H1 (cell line): Measurements from ENCODE around the gene PARM1. TPM values are rescaled to one million over a fixed set of nuclear protein-coding genes. Genes with fewer than 3 reads are reported as not detected.

Experiments
- CTCF ChIA-PET: fragments of 300-600 bp; sonication (Branson Sonifier 250); formaldehyde crosslinking; loops from one replicate; lab custom pipeline; 2021; ENCODE audit not compliant: partially characterized antibody; lab: Charles Lee
- POLR2A ChIA-PET: fragments of 300-600 bp; sonication (Branson Sonifier 250); formaldehyde crosslinking; loops from one replicate; lab custom pipeline; 2021; ENCODE audit warnings: inconsistent platforms; ENCODE audit not compliant: partially characterized antibody; lab: Charles Lee
- DNase-seq, 2 experiments: peaks; one replicate each; pipeline versions ENCODE4 v3.0.0 to v3.0.0-alpha.2; 2010 to 2022; ENCODE audit warnings: low spot score in 2 of 2, low read depth in 1 of 2, mixed read lengths in 1 of 2
- FAIRE-seq: peaks from 2 replicates; lab custom pipeline; 2011; peaks lifted over from hg19 to GRCh38; lab: Jason Lieb, UNC
- H2AFZ ChIP-seq: 2 replicates; pipeline ENCODE4 v1.8.1; 2012; ENCODE audit warnings: low read length, inconsistent platforms
- H2AK5ac ChIP-seq: 2 replicates; pipeline ENCODE4 v1.6.1; 2013; ENCODE audit warnings: low read depth, low read length
- H2BK120ac ChIP-seq: replicated peaks from 2 replicates; pipeline ENCODE3; 2013; ENCODE audit warnings: low read depth, low read length, inconsistent platforms
- H2BK12ac ChIP-seq: 2 replicates; pipeline ENCODE4 v1.6.1; 2013; ENCODE audit warnings: low read depth, low read length
- H2BK15ac ChIP-seq: 2 replicates; pipeline ENCODE4 v1.6.1; 2013; ENCODE audit warnings: low read length
- H2BK20ac ChIP-seq: 2 replicates; pipeline ENCODE4 v1.6.1; 2013; ENCODE audit warnings: low read length
- H2BK5ac ChIP-seq: 2 replicates; pipeline ENCODE4 v1.6.1; 2013; ENCODE audit warnings: low read depth, low read length
- H3K14ac ChIP-seq: 2 replicates; pipeline ENCODE4 v1.6.1; 2013; ENCODE audit warnings: inconsistent platforms; ENCODE audit not compliant: insufficient read length
- H3K18ac ChIP-seq: 2 replicates; pipeline ENCODE4 v1.6.1; 2013; ENCODE audit warnings: low read length; ENCODE audit errors: extremely low read depth
- H3K23ac ChIP-seq: 2 replicates; pipeline ENCODE4 v1.6.1; 2013; ENCODE audit warnings: inconsistent platforms; ENCODE audit not compliant: insufficient read length
- H3K23me2 ChIP-seq: 2 replicates; pipeline ENCODE4 v1.6.1; 2013; ENCODE audit warnings: low read depth, low read length
- H3K27ac ChIP-seq: 2 replicates; pipeline ENCODE4 v1.6.1; 2011; ENCODE audit warnings: low read depth, low read length, inconsistent platforms
- H3K27me3 ChIP-seq, 4 experiments: replicated peaks in 1 of 4; 1 replicate in 1 of 4; 2 replicates in 3 of 4; pipeline versions ENCODE4 v1.6.1 to v1.8.1; 2011 to 2013; ENCODE audit warnings: low read length in 3 of 4, mild to moderate bottlenecking in 3 of 4, inconsistent platforms in 2 of 4, mixed read lengths in 2 of 4, moderate library complexity in 1 of 4; ENCODE audit not compliant: control insufficient read depth in 3 of 4, insufficient read depth in 3 of 4; ENCODE audit errors: extremely low read depth in 1 of 4
- H3K36me3 ChIP-seq, 4 experiments: 2 replicates each; pipeline versions ENCODE4 v1.6.1 to v1.8.1; 2011 to 2013; ENCODE audit warnings: mild to moderate bottlenecking in 4 of 4, low read length in 3 of 4, moderate library complexity in 2 of 4, control low read depth in 1 of 4, inconsistent platforms in 1 of 4; ENCODE audit not compliant: insufficient read depth in 4 of 4, control insufficient read depth in 2 of 4
- H3K4ac ChIP-seq: replicated peaks from 2 replicates; pipeline ENCODE3; 2013; ENCODE audit warnings: low read length, low read depth, mixed read lengths, inconsistent platforms; ENCODE audit not compliant: insufficient read length
- H3K4me1 ChIP-seq, 4 experiments: replicated peaks in 1 of 4; 1 replicate in 1 of 4; 2 replicates in 3 of 4; pipeline versions ENCODE4 v1.6.1 to v1.8.1; 2011 to 2013; ENCODE audit warnings: low read length in 3 of 4, inconsistent platforms in 2 of 4, mixed read lengths in 1 of 4; ENCODE audit not compliant: insufficient read depth in 4 of 4, control insufficient read depth in 3 of 4
- H3K4me2 ChIP-seq, 2 experiments: 2 replicates each; pipeline versions ENCODE4 v1.6.1 to v1.8.1; 2011 to 2013; ENCODE audit warnings: low read depth in 2 of 2, low read length in 2 of 2, control low read depth in 1 of 2, inconsistent platforms in 1 of 2, mild to moderate bottlenecking in 1 of 2; ENCODE audit not compliant: insufficient read depth in 1 of 2
- H3K4me3 ChIP-seq, 4 experiments: fragments of 200-600, 300-600 bp in 1 of 4; sonication (generic), shearing (Covaris generic), sonication (Bioruptor Twin) in 1 of 4; 2 replicates each; pipeline versions ENCODE4 v1.5.1 to v1.8.1; 2011 to 2016; ENCODE audit warnings: low read length in 4 of 4, low read depth in 3 of 4, control low read depth in 2 of 4, inconsistent platforms in 2 of 4, mild to moderate bottlenecking in 2 of 4, mixed read lengths in 1 of 4, moderate library complexity in 1 of 4; ENCODE audit not compliant: insufficient read depth in 2 of 4; ENCODE audit errors: extremely low read depth in 1 of 4
- H3K56ac ChIP-seq: replicated peaks from 2 replicates; pipeline ENCODE3; 2013; ENCODE audit warnings: low read depth, mild to moderate bottlenecking, mixed read lengths, low read length, inconsistent platforms; ENCODE audit not compliant: insufficient read length
- H3K79me1 ChIP-seq: 2 replicates; pipeline ENCODE4 v1.6.1; 2013; ENCODE audit warnings: low read depth, low read length, control low read depth
- H3K79me2 ChIP-seq, 2 experiments: 2 replicates each; pipeline versions ENCODE4 v1.6.1 to v1.8.1; 2012 to 2013; ENCODE audit warnings: low read length in 2 of 2, mild to moderate bottlenecking in 2 of 2, inconsistent platforms in 1 of 2; ENCODE audit not compliant: insufficient read depth in 2 of 2, control insufficient read depth in 1 of 2
- H3K9ac ChIP-seq, 4 experiments: replicated peaks in 1 of 4; 1 replicate in 1 of 4; 2 replicates in 3 of 4; pipeline versions ENCODE4 v1.6.1 to v1.8.1; 2011 to 2013; ENCODE audit warnings: low read depth in 3 of 4, low read length in 3 of 4, control low read depth in 2 of 4, mild to moderate bottlenecking in 2 of 4, moderate library complexity in 2 of 4, inconsistent platforms in 1 of 4; ENCODE audit errors: extremely low read depth in 1 of 4
- H3K9me3 ChIP-seq, 2 experiments: 2 replicates each; pipeline versions ENCODE4 v1.6.1 to v1.8.1; 2012 to 2013; ENCODE audit warnings: mild to moderate bottlenecking in 2 of 2, moderate library complexity in 2 of 2, control low read depth in 1 of 2, inconsistent platforms in 1 of 2, low read depth in 1 of 2, low read length in 1 of 2, mixed read lengths in 1 of 2; ENCODE audit not compliant: insufficient read depth in 2 of 2
- H4K20me1 ChIP-seq, 2 experiments: replicated peaks in 1 of 2; 2 replicates each; pipeline versions ENCODE3 to v1.8.1; 2011 to 2013; ENCODE audit warnings: inconsistent platforms in 2 of 2, low read length in 2 of 2, mild to moderate bottlenecking in 1 of 2; ENCODE audit not compliant: insufficient read depth in 2 of 2, control insufficient read depth in 1 of 2
- H4K5ac ChIP-seq: 2 replicates; pipeline ENCODE4 v1.6.1; 2013; ENCODE audit warnings: low read length, low read depth, mixed read lengths, inconsistent platforms; ENCODE audit not compliant: insufficient read length
- H4K8ac ChIP-seq: 2 replicates; pipeline ENCODE4 v1.8.0; 2013; ENCODE audit warnings: mild to moderate bottlenecking, moderate library complexity, low read length, inconsistent platforms; ENCODE audit not compliant: insufficient read depth; ENCODE audit errors: extremely low read depth
- H4K91ac ChIP-seq: replicated peaks from 2 replicates; pipeline ENCODE3; 2013; ENCODE audit warnings: low read length, mixed read lengths, inconsistent platforms; ENCODE audit not compliant: insufficient read length
- E2F6 ChIP-seq: IDR thresholded peaks from 2 replicates; pipeline ENCODE4 v1.6.1; 2012; ENCODE audit warnings: inconsistent platforms
- HDAC2 ChIP-seq, 2 experiments: fragments of 300-600 bp in 1 of 2; sonication (generic) in 1 of 2; IDR thresholded peaks; 2 replicates each; pipeline ENCODE4 v1.6.1; 2011 to 2012; ENCODE audit warnings: low read depth in 2 of 2, low read length in 2 of 2, mild to moderate bottlenecking in 2 of 2, moderate library complexity in 2 of 2, borderline replicate concordance in 1 of 2, inconsistent platforms in 1 of 2
- KDM5A ChIP-seq: fragments of 200-600 bp; IDR thresholded peaks from 2 replicates; pipeline ENCODE4 v1.7.1; 2012; ENCODE audit warnings: mild to moderate bottlenecking, low read length, inconsistent platforms, mixed read lengths
- NRF1 ChIP-seq: IDR thresholded peaks from 2 replicates; pipeline ENCODE4 v1.6.1; 2011; ENCODE audit warnings: mild to moderate bottlenecking, low read depth, low read length, improper control_type of control experiment
- POLR2AphosphoS5 ChIP-seq: IDR thresholded peaks from 2 replicates; pipeline ENCODE4 v1.6.1; 2011; ENCODE audit warnings: low read depth, low read length
- RNF2 ChIP-seq: fragments of 200-900, 300-1000 bp; sonication (generic); IDR thresholded peaks from 2 replicates; pipeline ENCODE4 v1.7.1; 2016; ENCODE audit warnings: borderline replicate concordance, low read depth, mild to moderate bottlenecking, antibody characterized with exemption, low read length; ENCODE audit not compliant: poor library complexity, severe bottlenecking; ENCODE audit errors: missing control alignments
- WGBS, 2 experiments: shearing (Covaris generic) in 1 of 2; methylation state at CpG; one replicate each; pipeline versions ENCODE4 v1.1.6 to v1.1.7; 2013 to 2015; ENCODE audit warnings: low lambda C conversion rate in 2 of 2, mixed read lengths in 2 of 2, inconsistent platforms in 1 of 2, low coverage in 1 of 2, missing lambda C conversion rate in 1 of 2; ENCODE audit not compliant: insufficient replicate concordance in 2 of 2, insufficient coverage in 1 of 2, insufficient read length in 1 of 2; ENCODE audit errors: extremely low coverage in 1 of 2, missing lambda C conversion rate in 1 of 2; 5-methylcytosine and 5-hydroxymethylcytosine counted together
- polyA plus RNA-seq, 7 experiments: library from polyadenylated mRNA; depleted of rRNA in 3 of 7; stranded (reverse) in 5 of 7; unstranded in 2 of 7; fragments of >200 nt in 5 of 7; fragments of 200-250 nt in 2 of 7; gene quantifications; 1 replicate in 5 of 7; 2 replicates in 1 of 7; 4 replicates in 1 of 7; pipeline versions ENCODE4 v1.2.1 to v1.2.3, GENCODE V29; 2011 to 2013; ENCODE audit warnings: missing spikeins in 2 of 7, mixed read lengths in 2 of 7
- total RNA-seq: library from RNA; stranded (reverse); fragmentation: NEBNext Ultra II Directional; extraction: Animal tissue kit (Norgen Biotek cat#: 25700); gene quantifications from 2 replicates; pipeline ENCODE4 v1.2.1, GENCODE V29; 2021
- TF ChIP-seq, protein P1 (sequence below): IDR thresholded peaks from 2 replicates; pipeline ENCODE4 v1.6.1; 2011; ENCODE audit warnings: low read depth, mild to moderate bottlenecking, low read length; ENCODE audit not compliant: insufficient read depth

PARM1 gene
- total and polyA plus RNA-seq, 2 of the 8 experiments (the other 6 are each of a cell fraction or from before 2014, with no cell fraction given): 2.0 to 5.3 TPM

DNA sequence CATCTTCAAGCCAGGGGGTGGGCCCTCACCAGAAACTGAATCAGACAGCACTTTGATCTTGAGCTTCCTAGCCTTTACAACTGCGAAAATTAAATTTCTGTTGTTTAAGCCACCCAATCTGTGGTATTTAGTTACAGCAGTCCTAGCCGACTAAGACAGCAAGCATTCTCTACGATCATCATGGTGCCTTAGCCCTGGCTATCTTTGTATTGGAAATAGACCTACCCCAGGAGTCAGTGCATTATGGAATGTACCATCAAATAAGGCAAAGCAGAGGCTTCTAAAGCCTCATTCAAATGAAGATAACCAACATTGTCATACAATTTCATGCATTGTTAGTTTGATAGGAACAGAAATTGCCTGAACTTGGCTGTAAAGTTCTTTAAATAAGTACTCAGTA is 75.0 kb downstream of the PARM1 start:
- Histone ChIP-seq H4K91ac (no peak overlapping the region), H3K14ac (no peak overlapping the region), H4K8ac (no peak overlapping the region), H3K56ac (no peak overlapping the region), H3K9me3 (peaks cover 0 to 4% of the 10 kb centered on the region in 2 experiments; a peak in 2 of 4 replicates), H2AK5ac (no peak overlapping the region), H3K27me3 (peaks cover 0 to 1% (median 0%) of the 10 kb centered on the region in 4 experiments; a peak in 1 of 7 replicates), H2BK5ac (no peak overlapping the region), H2BK15ac (no peak overlapping the region), H3K79me1 (no peaks in the 10 kb centered on the region), H2BK120ac (no peak overlapping the region), H3K23ac (no peak overlapping the region), H3K4ac (no peak overlapping the region), H3K18ac (no peak overlapping the region), H2AFZ (no peak overlapping the region), H2BK12ac (no peak overlapping the region), H3K4me3 (no peak overlapping the region), H3K23me2 (no peaks in the 10 kb centered on the region), H3K79me2 (no peaks in the 10 kb centered on the region), H2BK20ac (no peak overlapping the region), H3K9ac (no peak overlapping the region), H3K27ac (no peak overlapping the region), H4K20me1 (no peaks in the 10 kb centered on the region), H3K4me2 (peak overlapping the region in 1 of 2 experiments; percentile 37; a peak in 2 of 4 replicates), H3K4me1 (peaks cover 0 to 4% (median 0%) of the 10 kb centered on the region in 4 experiments; a peak in 1 of 7 replicates), H3K36me3 (no peaks in the 10 kb centered on the region), H4K5ac (no peak overlapping the region)
- CTCF ChIA-PET: interaction anchor here (1.1 to 1.3 kb wide), 2 partner anchors 14 to 52 kb away, joined by 3 read pairs; no protein-coding TSS in a partner anchor
- FAIRE-seq (no peak), DNase-seq (peak in 1 of 2 experiments; percentile 19)
- 38% methylated on average over 3 of the region's 3 CpGs; no CpG with 5 or more reads in 1 of the 2 experiments for WGBS, 2 experiments
- POLR2A ChIA-PET: interaction anchor here (1.2 kb wide), 1 partner anchor 16 kb away, joined by 3 read pairs; no protein-coding TSS in a partner anchor
- TF ChIP-seq HDAC2 (IDR thresholded peaks at IDR 0.05; ENCODE audit: borderline replicate concordance in 1 of 2, low read depth in 2 of 2, low read length in 2 of 2): no peak
- TF ChIP-seq, protein P1, sequence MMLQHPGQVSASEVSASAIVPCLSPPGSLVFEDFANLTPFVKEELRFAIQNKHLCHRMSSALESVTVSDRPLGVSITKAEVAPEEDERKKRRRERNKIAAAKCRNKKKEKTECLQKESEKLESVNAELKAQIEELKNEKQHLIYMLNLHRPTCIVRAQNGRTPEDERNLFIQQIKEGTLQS: no peak
- TF ChIP-seq E2F6: no peak
- TF ChIP-seq POLR2AphosphoS5: no peak
- TF ChIP-seq KDM5A: no peak
- no peak for TF ChIP-seq NRF1
- TF ChIP-seq RNF2: no peak
